GM12872 (cell line): ENCODE measurements around the gene MRPL21.

Source experiments
- CTCF ChIP-seq: IDR thresholded peaks from 3 replicates; pipeline ENCODE4 v1.5.1; 2011; ENCODE audit warnings: low read depth, mild to moderate bottlenecking, low read length, moderate library complexity; ENCODE audit not compliant: insufficient read depth

MRPL21 gene

GRCh38 chr11:68903288-68904247, at the start of gene MRPL21, which contains the start of gene IGHMBP2:
TSS of gene MRPL21 (minus strand) at chr11:68903832. CDS start at chr11:68903810, 22 bp downstream.
TSS of gene IGHMBP2 (plus strand) at chr11:68903891. CDS start at chr11:68903953, 62 bp downstream.
- TF ChIP-seq CTCF, result no peak

DNA sequence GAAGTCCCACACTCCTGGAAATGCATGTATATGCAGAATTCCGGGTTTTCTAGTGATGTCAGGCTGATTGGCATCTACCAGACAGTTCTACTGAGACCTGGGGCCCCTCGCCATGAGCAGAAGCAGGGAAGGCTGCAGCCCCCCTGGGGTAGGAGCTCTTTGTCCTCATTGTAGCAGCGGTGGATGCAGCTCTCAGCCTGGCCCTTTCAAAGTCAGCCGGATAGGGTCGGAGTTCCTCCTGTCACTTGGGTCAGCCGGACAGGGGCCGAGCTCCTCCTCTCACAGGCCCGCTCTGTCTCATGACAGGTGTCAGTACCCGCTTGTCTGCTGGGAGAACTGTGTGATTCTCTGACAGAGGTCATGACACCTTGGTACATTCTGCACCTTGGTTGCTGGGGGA, 47.1 kb upstream of the MRPL21 start:
- no peak for TF ChIP-seq CTCF

GRCh38 chr11:68950270-68950669, 46.6 kb upstream of the MRPL21 start:
- TF ChIP-seq CTCF, result peak; percentile 53

DNA sequence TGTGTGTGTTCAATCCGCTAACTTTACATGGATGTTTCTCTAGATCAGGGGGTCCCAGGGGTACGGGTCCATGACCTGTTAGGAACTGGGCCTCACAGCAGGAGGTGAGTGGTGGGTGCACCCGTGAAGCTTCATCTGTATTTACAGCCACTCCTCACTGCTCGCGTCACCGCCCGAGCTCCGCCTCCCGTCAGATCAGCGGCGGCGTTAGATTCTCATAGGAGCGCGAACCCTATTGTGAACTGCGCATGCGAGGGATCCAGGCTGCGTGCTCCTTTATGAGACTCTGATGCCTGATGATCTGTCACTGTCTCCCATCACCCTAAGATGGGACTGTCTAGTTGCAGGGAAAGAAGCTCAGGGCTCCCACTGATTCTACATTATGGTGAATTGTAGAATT, 45.3 kb upstream of the MRPL21 start:
- no peak for TF ChIP-seq CTCF

DNA sequence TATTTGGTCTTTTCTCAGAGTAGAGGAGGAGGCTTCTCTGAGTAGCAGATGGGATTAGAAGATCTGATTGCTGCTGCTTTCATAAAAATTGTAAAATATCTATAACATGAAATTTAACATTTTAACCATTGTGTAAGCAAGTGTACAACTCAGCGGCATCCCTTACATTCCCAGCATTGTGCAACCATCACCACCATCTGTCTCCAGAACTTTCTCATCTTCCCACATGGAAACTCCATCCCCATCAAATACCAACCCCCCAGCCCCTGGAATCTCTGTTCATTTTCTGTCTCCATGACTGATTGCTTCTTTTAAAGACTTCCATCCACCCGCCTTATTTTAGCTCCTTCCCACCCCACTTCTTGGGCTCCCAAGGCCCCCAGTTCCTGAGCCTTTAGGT, 44.9 kb upstream of the MRPL21 start:
- TF ChIP-seq CTCF, result no peak

DNA sequence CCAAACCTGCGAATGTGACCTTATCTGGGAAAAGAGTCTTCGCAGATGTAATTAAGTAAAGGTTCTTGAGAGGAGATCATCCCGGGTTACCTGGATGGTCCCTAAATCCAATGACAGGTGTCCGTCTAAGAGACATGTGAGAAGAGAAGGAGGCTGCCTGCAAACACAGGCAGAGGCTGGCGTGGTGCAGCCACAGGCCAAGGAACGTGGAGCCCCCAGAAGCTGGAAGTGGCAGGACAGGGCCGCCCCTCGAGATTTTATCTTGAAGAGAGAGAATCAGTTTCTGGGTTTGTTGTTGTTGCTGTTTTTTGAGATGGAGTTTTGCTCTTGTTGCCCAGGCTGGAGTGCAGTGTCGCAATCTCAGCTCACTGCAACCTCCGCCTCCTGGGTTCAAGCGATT, 43.5 kb upstream of the MRPL21 start:
- no peak for TF ChIP-seq CTCF

DNA sequence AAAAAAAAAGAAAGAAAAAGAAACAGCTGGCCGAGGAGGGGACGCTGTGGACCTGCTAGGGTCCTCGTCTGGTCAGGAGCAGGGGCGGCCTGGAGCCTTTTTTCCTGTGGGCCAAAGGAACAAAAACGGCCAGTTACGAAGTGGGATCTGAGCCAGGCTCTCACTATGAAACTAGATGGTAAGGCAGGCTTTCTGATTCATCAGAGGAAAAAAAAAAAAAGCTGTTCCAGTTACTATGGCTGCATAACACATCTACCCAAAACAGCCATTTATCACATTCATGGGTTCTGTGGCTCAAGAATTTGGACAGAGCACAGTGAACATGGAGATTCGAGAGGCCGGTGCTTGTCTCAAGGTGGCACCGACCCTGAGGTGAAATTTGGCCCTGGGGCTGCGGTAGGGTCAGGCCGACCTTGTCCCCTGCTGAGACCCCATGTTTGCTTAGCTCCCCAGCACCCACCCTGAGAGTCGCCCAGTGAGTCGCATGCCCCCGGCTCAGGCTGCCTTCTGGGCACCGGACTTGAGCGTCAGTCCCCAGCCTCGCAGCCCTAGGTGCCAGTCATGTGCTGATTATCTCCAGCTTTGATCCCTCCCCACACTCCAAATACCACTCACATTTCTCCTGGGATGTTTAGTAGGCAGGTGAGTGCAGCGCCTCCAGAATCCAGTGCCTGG, 42.9 kb upstream of the MRPL21 start:
- TF ChIP-seq CTCF, result no peak
